T1000 (cell line): ENCODE measurements around the gene CYP26A1.
"Not testable (repeated sequence)": the region's sequence is repeated elsewhere in the genome, so short reads cannot be mapped to it uniquely, and the experiment has no call there.

ENCODE experiments used
- DNase-seq: peaks from one replicate; lab custom pipeline; 2025; ENCODE audit warnings: mixed read lengths; lab: John Stamatoyannopoulos, UW

The CYP26A1 gene

GRCh38 chr10:93080350-93081046 lies 6.8 kb downstream of the CYP26A1 start:
- DNase-seq = peak; percentile 54

DNA sequence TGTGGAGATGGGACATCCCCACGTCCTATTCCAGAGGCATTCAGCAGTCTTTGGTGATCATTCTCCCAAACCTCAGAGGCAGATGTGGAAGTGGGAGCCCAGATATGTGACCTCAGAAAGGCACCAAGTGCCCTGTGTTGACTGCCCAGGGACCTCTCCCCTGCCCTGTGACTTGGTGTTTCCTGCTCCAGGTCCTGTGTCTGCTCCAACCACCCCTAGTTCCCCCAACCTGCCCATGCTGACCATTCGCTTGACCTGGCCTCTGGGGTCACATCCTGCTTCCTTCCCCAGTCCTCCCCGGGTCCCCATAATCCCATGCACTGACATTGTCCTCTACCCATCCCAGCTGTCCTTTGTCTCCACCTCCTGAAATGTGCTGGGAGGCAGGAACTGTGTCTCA lies 7.6 kb downstream of the CYP26A1 start:
- no peak for DNase-seq

DNA sequence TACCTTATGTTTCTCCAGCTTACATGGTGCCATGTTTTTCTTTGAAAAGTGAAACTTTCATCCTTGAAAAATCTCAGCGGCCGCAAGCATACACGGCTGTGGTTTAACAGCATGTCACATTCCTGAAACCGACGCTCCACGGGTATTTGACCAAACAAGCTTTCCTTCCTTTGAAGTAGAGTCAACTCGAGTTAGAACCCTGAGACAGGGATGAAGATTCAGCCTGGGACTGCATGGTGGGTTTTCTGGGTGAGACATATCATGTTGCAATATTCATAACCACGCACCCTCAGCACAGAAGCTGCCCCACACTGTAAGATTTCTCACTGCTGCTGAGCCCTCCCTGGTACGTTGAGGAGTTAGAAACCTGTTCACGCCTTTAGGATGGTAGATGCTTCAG lies 8.1 kb downstream of the CYP26A1 start:
- DNase-seq = no peak

DNA sequence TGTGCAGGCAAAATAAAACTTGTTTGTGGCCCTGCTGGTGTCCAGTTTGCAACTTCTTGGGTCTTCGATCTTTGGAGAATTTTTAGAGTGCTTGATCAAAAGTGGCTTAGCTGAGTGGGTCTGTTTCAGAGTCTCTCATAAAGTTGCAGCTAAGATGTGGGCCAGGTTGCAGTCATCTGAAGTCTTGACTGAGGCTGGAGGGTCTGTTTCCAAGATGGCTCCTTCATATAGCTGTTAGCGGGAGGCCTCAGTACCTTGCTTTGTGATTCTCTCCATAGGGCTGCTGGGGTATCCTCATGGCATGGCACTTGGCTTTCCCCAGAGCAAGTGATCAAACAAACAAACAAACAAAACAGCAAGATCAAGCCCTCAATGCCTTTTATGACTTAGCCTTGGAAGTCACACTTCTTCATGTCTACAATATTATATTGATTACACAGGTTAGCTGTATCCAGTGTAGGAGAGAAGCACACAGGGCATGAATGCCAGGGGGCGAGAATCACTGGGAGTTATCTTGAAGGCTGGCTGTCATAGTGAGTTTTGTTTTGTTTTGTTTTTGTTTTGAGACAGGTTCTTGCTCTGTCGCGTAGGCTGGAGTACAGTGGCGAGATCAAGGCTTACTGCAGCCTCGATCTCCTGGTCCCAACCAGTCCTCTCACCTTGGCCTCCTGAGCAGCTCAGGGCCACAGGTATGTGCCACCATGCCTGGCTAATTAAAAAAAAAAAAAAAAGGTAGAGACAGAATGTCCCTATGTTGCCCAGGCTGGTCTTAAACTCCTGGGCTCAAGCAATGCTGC lies 10.2 kb downstream of the CYP26A1 start:
- DNase-seq = no peak

- DNase-seq = no peak
These were observed 11.7 kb downstream of the CYP26A1 start for GRCh38 chr10:93085272-93085859.

- no peak for DNase-seq
These were observed 12.6 kb downstream of the CYP26A1 start for GRCh38 chr10:93086289-93086688.

DNA sequence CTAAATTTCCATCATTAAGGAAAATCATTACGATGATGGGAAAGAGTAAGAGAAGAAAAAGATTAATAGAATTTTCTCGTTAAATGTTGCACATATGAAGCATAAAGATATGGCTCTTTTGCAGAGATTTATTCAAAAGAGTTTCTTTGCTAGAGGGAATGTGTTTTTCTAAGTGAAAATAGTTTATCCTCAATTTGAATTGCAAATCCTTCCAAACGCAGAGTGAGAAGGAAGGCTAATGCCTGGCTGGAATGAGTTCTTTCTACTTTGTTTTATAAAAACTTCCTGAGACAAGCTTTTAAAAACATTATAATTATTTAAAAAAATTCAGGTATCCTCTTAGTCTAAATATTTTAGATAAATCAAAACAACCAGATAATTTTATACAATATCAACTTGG lies 14.2 kb downstream of the CYP26A1 start:
- no peak for DNase-seq

- DNase-seq = no peak
These were observed 14.8 kb downstream of the CYP26A1 start for GRCh38 chr10:93088466-93088865.

GRCh38 chr10:93090619-93091018 lies 16.9 kb downstream of the CYP26A1 start:
- DNase-seq = no peak

DNA sequence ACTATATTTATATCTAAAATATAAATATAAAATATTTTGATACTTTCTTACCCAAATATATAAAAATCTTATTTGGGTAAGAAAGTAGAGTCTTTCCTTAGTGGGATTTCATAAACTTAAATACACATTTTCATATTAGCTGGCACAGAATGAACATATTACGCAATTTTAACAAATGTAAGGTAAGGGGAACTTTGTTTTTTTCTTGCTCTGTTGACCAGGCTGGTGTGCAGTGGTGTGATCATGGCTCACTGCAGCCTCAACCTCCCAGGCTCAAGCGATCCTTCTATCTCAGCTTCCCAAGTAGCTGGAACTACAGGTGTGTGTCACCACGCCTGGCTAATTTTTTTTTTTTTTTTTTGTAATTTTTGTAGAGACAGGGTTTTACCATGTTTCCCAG lies 18.3 kb downstream of the CYP26A1 start:
- DNase-seq = no peak

DNA sequence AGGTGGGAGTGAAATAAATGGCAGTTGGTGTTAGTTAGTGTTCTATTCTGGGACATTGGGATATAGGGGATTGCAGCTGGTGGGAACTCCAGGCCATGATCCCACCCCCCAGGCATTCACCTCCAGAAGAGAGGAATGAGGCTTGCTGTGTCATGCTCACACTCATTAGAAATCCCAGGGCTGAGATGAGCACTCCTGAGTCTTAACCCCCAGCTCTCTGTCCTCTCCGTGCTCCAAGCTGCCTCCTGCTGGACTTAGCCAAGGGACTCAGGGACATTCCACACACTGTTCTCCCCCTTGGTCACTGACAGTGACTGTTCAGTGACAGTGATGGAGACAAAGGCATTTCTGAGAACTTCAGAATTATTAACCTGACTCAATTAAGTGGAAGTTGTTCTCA lies 21.5 kb downstream of the CYP26A1 start:
- DNase-seq = no peak

DNA sequence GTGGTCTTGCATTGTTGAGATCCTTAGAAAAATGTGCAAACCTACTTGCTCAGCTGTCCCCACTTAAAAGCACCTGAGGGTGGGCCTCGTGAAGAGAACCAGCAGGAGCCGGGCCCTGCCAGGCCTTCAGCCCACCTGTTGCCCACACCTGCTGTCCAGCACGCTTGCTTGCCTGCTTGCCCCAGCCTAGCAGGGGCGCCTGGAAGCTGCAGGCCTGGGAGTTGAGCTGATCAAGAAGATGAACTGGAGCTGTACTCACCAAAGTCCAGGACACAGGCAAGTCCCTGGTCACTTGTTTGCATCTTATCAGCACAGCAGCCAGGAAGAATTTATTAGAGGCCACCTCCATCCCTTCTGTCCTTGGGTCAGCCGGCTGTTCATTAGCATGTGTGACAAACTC lies 23.2 kb downstream of the CYP26A1 start:
- DNase-seq = no peak

- no peak for DNase-seq
These were observed 23.7 kb downstream of the CYP26A1 start for GRCh38 chr10:93097386-93097785.

- no peak for DNase-seq
These were observed 25.1 kb downstream of the CYP26A1 start for GRCh38 chr10:93098816-93099215.

DNA sequence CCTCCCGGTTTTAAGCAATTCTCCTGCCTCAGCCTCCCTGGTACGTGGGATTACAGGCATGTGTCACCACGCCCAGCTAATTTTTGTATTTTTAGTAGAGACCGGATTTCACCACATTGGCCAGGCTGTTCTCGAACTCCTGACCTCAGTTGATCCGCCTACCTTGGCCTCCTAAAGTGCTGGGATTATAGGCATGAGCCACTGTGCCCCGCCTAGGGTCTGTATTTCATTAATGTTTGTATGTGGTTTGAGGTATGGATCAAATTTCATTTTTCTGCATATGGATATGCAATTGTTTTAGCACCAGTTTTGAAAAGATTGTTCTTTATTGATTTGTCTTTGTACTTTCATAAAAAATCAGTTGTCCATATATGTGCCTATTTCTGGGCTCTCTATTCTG lies 26.0 kb downstream of the CYP26A1 start:
- no peak for DNase-seq

DNA sequence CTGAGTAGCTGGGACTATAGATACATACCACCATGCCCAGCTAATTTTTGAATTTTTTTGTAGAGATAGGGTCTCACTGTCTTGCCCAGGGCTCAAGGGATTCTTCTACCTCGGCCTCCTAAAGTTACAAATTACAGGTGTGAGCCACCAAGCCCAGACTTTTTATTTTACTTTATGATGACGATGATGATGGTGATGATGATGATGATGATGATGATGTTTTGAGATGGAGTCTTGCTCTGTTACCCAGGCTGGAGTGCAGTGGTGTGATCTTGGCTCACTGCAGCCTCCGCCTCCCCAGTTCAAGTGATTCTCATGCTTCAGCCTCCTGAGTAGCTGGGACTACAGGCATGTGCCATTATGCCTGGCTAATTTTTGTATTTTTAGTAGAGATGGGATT lies 27.5 kb downstream of the CYP26A1 start:
- not testable (repeated sequence) for DNase-seq

GRCh38 chr10:93103953-93104352 lies 30.3 kb downstream of the CYP26A1 start:
- DNase-seq = no peak

- no peak for DNase-seq
These were observed 33.0 kb downstream of the CYP26A1 start for GRCh38 chr10:93106631-93107072.

- DNase-seq = no peak
These were observed 36.9 kb downstream of the CYP26A1 start for GRCh38 chr10:93110472-93111146.

DNA sequence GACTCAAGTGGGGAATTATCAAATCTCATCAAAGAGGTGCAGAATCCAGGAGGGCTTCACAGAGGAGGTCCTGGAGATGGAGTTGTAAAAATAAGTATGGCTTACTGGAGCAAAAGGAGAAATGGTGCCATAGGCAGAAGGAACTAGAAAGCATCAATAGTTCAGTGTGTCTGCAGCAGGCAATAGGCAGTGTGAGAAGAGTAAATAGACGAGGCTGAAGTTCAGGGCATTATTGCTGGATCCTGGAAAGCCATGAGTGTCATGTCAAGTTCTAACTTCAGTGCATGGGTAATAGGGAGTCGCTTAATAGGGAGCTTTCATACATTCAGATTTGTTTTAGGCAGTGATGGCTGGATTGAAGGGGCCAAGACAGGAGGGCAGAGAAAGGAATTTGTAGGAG lies 39.3 kb downstream of the CYP26A1 start:
- no peak for DNase-seq

GRCh38 chr10:93115661-93116383 lies 42.1 kb downstream of the CYP26A1 start:
- DNase-seq = no peak

DNA sequence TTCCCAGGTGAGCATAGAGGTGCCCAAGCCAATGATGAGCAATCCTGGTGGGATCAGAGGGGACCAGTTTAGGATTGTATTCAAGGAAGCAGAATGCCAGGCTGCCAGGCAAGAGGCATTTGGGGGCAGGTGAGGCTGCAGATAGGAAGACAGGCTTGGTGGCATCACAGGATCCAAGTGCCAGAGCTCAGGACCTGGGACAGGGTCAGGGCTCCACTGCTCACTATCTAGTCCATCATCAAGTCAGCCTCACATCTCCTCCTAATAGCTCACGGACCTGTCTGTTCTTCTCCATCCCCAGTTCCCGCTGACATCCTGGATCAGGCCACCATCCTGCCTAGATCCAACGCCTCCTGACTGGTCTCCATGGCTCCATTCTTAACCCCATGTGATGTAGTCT lies 47.6 kb downstream of the CYP26A1 start:
- no peak for DNase-seq
